ENCODE measurements around the gene ST3GAL3.

The ST3GAL3 gene

DNA sequence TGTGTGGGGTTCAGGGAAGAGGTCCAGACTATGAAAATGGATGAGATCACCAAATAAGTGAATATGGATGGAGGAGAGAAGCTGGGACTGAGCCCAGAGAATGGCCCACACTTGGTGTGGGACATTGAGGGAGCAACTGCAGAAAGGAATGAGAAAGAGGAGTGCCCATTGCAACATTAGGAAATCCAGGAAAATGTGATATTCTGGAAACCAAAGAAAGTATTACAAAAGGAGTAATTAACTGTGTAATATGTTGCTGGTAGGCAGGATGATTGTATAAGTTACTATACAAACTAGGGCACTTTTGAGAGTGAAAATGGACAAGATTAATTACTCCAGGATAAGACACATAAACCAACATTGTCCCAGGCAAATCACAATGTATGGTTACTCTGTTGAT is 166.5 kb downstream of the ST3GAL3 start:
- no peak for DNase-seq (ENCODE audit: low read depth in 2 of 3, low spot score in 1 of 3)

DNA sequence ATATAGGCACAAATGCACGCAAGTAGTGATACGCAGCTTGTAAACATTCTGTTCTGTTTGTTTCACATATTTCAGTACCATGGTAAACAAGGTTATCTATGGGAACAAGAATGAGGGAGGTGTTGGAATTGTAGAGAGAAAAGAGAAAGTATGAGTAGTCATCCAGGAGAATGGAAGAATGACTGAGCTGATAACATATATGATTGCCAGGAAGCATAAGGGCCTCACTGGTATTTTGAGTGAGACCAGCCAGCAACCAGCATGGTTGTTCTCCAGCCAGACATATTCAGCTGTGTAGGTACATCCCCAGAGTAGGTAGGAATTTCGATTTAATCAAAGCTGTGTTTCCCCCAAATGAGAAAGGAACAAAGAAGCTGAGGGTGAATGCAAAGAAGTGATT is 167.4 kb downstream of the ST3GAL3 start:
- DNase-seq (ENCODE audit: low read depth in 2 of 3, low spot score in 1 of 3): no peak

GRCh38 chr1:43875331-43875730 is 168.0 kb downstream of the ST3GAL3 start:
- DNase-seq (ENCODE audit: low read depth in 2 of 3, low spot score in 1 of 3): no peak

- DNase-seq (ENCODE audit: low read depth in 2 of 3, low spot score in 1 of 3): no peak
Observed at GRCh38 chr1:43877101-43877500, 169.8 kb downstream of the ST3GAL3 start.

GRCh38 chr1:43878440-43878839 is 171.1 kb downstream of the ST3GAL3 start:
- DNase-seq (ENCODE audit: low read depth in 2 of 3, low spot score in 1 of 3): no peak

DNA sequence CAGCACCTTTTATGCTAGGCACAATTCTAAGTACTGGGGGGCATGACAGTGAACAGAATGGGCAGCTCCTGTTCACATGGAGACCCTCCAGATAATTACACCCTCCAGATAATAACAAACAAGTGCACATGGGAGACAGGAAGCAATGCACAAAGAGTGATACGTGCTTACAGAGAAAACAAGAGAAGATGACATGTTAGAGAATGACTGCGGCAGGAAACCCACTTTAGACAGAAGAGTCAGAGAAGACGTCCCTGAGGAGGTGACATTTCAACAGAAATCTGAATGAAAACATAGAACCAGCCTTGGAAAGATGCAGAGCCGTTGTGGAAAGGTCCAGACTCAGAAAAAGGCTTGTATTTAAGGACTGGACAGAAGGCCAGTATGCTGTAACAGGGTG is 171.5 kb downstream of the ST3GAL3 start:
- no peak for DNase-seq (ENCODE audit: low read depth in 2 of 3, low spot score in 1 of 3)

DNA sequence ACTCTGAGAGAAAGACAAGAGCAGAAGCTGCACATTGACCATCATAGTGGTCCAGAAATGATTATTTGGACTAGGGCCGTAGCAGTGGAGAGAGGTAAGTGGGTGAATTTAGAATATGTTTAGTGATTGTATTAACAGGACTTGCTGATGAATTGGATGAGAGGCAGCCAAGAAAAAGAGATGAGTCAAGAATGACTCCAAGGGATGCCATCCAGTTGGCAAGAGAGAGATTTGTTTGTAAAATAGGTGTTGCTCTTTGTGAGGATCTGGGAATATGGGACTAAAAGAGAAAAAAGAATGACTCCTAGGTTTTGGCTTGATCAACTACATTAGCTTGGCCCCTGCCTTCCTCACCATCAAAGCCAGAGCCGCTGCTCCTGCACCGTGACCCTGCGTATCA is 172.1 kb downstream of the ST3GAL3 start:
- DNase-seq (ENCODE audit: low read depth in 2 of 3, low spot score in 1 of 3): no peak

- no peak for DNase-seq (ENCODE audit: low read depth in 2 of 3, low spot score in 1 of 3)
Observed at GRCh38 chr1:43879996-43880395, 172.7 kb downstream of the ST3GAL3 start.

DNA sequence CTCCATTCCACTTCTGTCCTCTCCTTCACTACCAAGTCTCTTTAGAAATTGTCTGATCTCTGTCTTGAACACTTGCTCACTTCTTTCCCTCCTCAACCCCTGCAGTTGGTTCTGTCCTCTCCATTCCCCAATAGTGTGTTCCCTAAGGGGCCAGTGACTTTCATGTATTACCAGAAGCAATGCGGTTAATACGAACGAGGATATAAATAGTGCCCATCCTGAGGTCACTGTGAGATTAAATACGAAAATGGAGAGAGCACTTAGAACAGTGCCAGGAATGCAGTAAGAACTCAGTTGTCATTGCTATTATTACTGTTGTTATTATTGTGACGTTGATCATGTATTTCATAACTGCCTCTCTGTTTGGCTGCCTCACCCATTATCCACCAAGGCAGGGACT is 173.3 kb downstream of the ST3GAL3 start:
- no peak for DNase-seq (ENCODE audit: low read depth in 2 of 3, low spot score in 1 of 3)

GRCh38 chr1:43881415-43881814 is 174.1 kb downstream of the ST3GAL3 start:
- no peak for DNase-seq (ENCODE audit: low read depth in 2 of 3, low spot score in 1 of 3)

DNA sequence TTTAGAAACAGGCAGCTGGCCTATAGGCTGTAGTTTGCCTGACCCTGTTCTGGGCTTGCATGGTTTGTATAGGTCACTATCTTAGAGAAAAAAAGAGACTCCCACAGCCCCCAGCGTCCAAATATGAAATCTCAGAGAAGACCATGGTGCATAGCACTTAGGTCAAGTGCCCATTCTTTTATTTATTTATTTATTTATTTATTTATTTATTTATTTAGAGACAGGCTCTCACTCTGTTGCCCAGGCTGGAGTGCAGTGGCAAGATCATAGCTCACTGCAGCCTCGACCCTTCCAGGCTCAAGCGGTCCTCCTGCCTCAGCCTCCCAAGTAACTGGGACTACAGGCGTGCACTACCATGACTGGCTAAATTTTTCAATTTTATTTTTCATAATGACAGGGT is 175.4 kb downstream of the ST3GAL3 start:
- DNase-seq (ENCODE audit: low read depth in 2 of 3, low spot score in 1 of 3): no peak

DNA sequence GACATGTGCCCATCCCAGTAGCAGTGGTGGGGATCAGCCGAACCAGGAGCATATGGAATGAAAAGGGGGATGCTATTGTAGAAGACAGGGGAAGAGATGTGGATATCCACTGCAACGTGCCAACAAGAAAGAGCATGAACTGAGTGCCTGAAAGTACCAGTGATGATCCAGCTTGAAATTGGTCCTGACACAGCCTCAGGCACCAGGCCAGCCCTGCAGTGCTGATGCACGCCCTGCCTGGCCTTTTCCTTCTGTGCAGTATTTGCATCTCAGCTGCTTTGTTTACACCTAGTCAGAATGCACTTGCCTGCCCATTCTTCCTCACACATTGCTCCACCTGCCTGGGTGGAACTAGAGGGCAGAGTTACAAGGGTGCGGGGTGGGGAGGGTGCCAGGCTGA is 176.0 kb downstream of the ST3GAL3 start:
- DNase-seq (ENCODE audit: low read depth in 2 of 3, low spot score in 1 of 3): no peak

DNA sequence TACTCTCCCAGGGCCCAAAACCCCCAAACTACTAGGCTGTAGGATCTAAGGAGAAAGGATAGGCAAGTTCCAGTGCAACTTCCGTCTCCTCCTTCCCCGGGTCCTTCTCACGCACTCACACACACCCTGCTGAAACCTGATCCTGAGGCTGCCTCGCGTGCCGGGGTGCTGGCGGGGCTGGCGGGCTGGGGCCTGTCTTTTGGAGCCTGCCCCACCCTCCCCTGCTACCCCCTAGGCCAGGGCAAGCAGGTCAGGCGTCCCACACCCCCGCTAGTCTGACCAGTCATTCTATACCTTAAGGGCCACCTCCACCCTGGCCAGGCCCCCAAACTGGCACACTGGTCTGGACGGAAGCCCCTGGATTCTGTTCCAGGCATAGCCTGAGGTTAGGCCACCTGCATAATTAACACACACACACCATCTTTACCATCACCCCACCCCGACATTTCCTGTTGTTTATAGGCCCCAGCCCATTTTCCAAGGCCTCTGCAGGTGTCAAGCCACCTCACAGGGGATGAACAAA is 178.0 kb downstream of the ST3GAL3 start:
- no peak for DNase-seq (ENCODE audit: low read depth in 2 of 3, low spot score in 1 of 3)

DNA sequence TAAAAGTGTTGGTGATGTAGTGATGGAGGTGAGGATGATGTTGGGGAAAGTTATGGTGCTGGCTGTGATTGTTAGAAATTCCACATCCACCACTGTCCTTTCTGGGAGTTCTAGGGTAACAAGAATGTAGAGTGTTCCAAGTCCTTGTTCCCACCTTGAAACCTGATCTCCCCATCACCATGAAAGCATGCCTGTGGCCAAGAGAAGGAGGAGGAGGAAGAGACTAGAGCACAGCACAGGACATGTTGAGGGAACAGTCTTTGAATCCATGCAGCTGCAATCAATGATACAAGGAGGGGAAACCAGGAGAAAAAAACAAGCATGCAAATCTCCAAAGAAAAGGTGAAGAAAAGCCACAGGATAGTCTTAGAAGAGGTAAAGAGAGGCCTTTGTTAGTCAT is 180.4 kb downstream of the ST3GAL3 start:
- no peak for DNase-seq (ENCODE audit: low read depth in 2 of 3, low spot score in 1 of 3)

GRCh38 chr1:43890815-43891214 is 183.5 kb downstream of the ST3GAL3 start:
- DNase-seq (ENCODE audit: low read depth in 2 of 3, low spot score in 1 of 3): no peak

DNA sequence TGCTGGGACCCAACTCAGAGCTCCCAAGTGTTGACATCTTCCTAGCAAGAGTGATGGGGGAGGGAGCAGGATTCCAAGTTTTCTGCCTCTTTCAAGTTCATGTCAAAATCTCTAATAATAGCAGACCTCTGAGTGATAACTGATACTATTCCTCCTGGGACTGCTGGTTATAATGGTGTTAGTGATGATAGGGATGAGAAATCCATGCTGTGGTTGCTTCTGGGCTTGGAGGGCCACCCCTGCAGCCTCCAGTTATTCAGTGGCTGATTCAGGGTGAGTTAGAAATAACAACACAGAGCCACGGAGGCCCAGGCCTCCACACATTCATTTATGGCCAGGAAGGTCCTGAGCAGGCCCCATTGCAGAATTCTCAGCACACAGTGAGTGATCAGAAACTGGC is 185.7 kb downstream of the ST3GAL3 start:
- DNase-seq (ENCODE audit: low read depth in 2 of 3, low spot score in 1 of 3): no peak

GRCh38 chr1:43898981-43899380 is 191.6 kb downstream of the ST3GAL3 start:
- DNase-seq (ENCODE audit: low read depth in 2 of 3, low spot score in 1 of 3): no peak

DNA sequence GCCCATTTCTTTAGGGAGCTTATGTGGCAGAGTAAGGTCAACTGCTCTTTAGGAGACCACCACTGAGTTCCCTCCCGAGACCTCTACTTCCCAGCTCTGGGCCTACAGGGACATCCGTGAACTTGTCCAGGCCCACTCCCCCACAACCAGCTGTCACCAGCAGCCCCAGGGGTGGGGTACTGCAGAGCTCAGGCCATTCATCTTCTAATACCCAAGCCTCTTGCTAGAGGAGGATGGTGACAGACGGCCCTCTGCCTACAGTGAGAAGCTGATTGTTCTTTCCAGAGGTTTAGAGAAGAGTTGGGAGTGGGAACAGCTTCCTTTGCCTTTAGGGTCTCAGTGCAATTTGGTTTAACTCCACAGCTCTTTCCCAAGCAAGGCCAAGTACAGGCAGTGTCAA is 193.1 kb downstream of the ST3GAL3 start:
- no peak for DNase-seq (ENCODE audit: low read depth in 2 of 3, low spot score in 1 of 3)

GRCh38 chr1:43901196-43901961 is 194.0 kb downstream of the ST3GAL3 start:
- DNase-seq (ENCODE audit: low read depth in 2 of 3, low spot score in 1 of 3): no peak

- DNase-seq (ENCODE audit: low read depth in 2 of 3, low spot score in 1 of 3): no peak
Observed at GRCh38 chr1:43902058-43902831, 194.9 kb downstream of the ST3GAL3 start.

GRCh38 chr1:43904660-43905551 is 197.6 kb downstream of the ST3GAL3 start:
- DNase-seq (ENCODE audit: low read depth in 2 of 3, low spot score in 1 of 3): no peak

Data from stimulated activated CD4-positive, alpha-beta T cell treated with anti-CD3 and anti-CD28 coated beads, Interleukin-12 subunit alpha, Interleukin-12 subunit beta, amount 100 ng/mL, for 48 hours (primary cell).